MCF 10A (cell line): ENCODE data around the gene EPN3. TPM values are rescaled to one million over a fixed set of nuclear protein-coding genes. Genes with fewer than 3 reads are reported as not detected.

Experiments
- BruUV-seq: library from RNA; stranded (reverse); fragments of 400-500 nt; replicated peaks from 2 replicates; lab custom pipeline; 2021; lab: Mats Ljungman, UMichigan
- CTCF ChIA-PET: fragments of 300-600 bp; sonication (Branson Sonifier 250); formaldehyde crosslinking; extraction: SDS; loops from one replicate; lab custom pipeline; 2021; ENCODE audit warnings: antibody characterized with exemption, inconsistent platforms; lab: Yijun Ruan, JAX
- POLR2A ChIA-PET: fragments of 300-600, 350-650 bp; sonication (Branson Sonifier 250); formaldehyde crosslinking; extraction: SDS; loops from one replicate; lab custom pipeline; 2020; ENCODE audit warnings: antibody characterized with exemption, inconsistent platforms; lab: Yijun Ruan, JAX
- DNase-seq: peaks from one replicate; pipeline ENCODE4 v3.0.0-alpha.2; 2018; ENCODE audit not compliant: unreplicated experiment
- H3K27ac Mint-ChIP-seq: one replicate; pipeline ENCODE4 v1.8.0; 2022; ENCODE audit warnings: mild to moderate bottlenecking, low read depth, mixed read lengths; ENCODE audit not compliant: unreplicated experiment
- H3K27me3 Mint-ChIP-seq: one replicate; pipeline ENCODE4 v1.8.0; 2022; ENCODE audit warnings: mixed read lengths; ENCODE audit not compliant: insufficient read depth, unreplicated experiment
- H3K36me3 Mint-ChIP-seq: one replicate; pipeline ENCODE4 v1.8.0; 2022; ENCODE audit warnings: mild to moderate bottlenecking, moderate library complexity, mixed read lengths; ENCODE audit not compliant: insufficient read depth, unreplicated experiment
- H3K4me1 Mint-ChIP-seq: one replicate; pipeline ENCODE4 v1.8.0; 2022; ENCODE audit warnings: mixed read lengths; ENCODE audit not compliant: insufficient read depth, unreplicated experiment
- H3K4me3 Mint-ChIP-seq: one replicate; pipeline ENCODE4 v1.8.0; 2022; ENCODE audit warnings: mild to moderate bottlenecking, moderate library complexity, mixed read lengths; ENCODE audit not compliant: unreplicated experiment
- H3K9me3 Mint-ChIP-seq: one replicate; pipeline ENCODE4 v1.8.0; 2022; ENCODE audit warnings: mixed read lengths; ENCODE audit not compliant: unreplicated experiment
- intact Hi-C: fragments of 100-400 bp; cut with micrococcal nuclease; formaldehyde crosslinking; loops from 2 replicates; pipeline ENCODE4 v1.14.1; 2022
- total RNA-seq: library from RNA; stranded (reverse); gene quantifications from 2 replicates; pipeline ENCODE4 v1.2.3, GENCODE V29; 2022
- TF ChIP-seq, protein P1 (sequence below): fragments of 200-600 bp; IDR thresholded peaks from one replicate; pipeline ENCODE4 v1.8.0; 2022; ENCODE audit warnings: antibody characterized with exemption, mild to moderate bottlenecking; ENCODE audit not compliant: unreplicated experiment

The EPN3 gene
- total RNA-seq, 1 experiment from 2014 or later, result 4.4 TPM

DNA sequence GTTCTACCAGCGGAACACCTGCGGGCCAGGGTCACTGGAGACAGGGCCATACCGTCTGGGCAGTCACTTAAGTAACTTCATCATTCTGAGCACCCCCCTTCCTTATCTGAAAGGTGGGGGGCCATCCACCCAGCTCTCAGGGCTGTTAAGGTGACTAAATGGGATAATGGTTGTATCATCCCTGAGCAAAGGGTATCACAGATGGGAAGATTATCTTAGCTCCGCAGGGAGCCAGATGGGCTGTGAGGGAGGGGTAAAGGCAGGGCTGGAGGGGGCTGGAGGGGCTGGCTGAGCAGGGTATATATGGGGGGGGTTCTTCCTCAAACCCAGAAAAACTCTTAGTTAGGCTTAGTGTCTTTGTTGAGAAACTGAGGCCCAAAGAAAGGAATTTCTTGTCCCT is 25.1 kb downstream of the EPN3 start:
- POLR2A ChIA-PET, result no interaction called here
- Mint-ChIP-seq H3K36me3 (no peaks in the 10 kb centered on the region), H3K27me3 (peaks cover 10% of the 10 kb centered on the region), H3K27ac (no peak overlapping the region), H3K9me3 (no peaks in the 10 kb centered on the region), H3K4me3 (no peak overlapping the region), H3K4me1 (no peaks in the 10 kb centered on the region)
- DNase-seq, result no peak
- TF ChIP-seq, protein P1, sequence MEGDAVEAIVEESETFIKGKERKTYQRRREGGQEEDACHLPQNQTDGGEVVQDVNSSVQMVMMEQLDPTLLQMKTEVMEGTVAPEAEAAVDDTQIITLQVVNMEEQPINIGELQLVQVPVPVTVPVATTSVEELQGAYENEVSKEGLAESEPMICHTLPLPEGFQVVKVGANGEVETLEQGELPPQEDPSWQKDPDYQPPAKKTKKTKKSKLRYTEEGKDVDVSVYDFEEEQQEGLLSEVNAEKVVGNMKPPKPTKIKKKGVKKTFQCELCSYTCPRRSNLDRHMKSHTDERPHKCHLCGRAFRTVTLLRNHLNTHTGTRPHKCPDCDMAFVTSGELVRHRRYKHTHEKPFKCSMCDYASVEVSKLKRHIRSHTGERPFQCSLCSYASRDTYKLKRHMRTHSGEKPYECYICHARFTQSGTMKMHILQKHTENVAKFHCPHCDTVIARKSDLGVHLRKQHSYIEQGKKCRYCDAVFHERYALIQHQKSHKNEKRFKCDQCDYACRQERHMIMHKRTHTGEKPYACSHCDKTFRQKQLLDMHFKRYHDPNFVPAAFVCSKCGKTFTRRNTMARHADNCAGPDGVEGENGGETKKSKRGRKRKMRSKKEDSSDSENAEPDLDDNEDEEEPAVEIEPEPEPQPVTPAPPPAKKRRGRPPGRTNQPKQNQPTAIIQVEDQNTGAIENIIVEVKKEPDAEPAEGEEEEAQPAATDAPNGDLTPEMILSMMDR, result no peak
- BruUV-seq, result no TSS peak
- intact Hi-C loops, result no loop called here
- CTCF ChIA-PET, result interaction anchor here (0.6 to 1.0 kb wide), 2 partner anchors 70 to 139 kb away, joined by 3 to 5 read pairs; no protein-coding TSS in a partner anchor

DNA sequence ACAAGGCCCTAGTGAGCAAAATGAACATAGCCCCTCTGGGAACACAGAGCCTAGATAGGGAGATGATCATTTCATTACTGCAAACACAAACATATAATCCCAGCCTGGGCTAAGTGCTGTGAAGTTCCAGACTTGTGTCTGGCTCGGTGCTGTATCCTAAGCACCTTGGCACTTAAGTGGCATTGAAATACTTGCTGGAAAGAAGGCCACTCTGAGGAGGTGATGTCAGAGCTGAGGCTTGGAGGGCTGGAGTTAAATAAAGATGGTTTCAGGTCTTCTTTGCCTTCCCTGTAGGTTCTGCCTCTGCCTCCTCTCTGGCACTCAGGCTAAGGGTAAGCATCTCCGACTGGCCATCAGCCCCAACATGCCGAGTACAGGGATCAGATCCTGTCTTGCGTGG is 25.6 kb downstream of the EPN3 start:
- Mint-ChIP-seq H3K36me3 (no peaks in the 10 kb centered on the region), H3K27me3 (peaks cover 15% of the 10 kb centered on the region), H3K4me3 (no peak overlapping the region), H3K4me1 (no peaks in the 10 kb centered on the region), H3K9me3 (no peaks in the 10 kb centered on the region), H3K27ac (no peak overlapping the region)
- POLR2A ChIA-PET, result no interaction called here
- no peak for DNase-seq
- CTCF ChIA-PET, result interaction anchor here (0.6 to 1.0 kb wide), 2 partner anchors 69 to 138 kb away, joined by 3 to 5 read pairs; no protein-coding TSS in a partner anchor
- intact Hi-C loops, result no loop called here
- no TSS peak for BruUV-seq
- TF ChIP-seq, protein P1, result no peak

DNA sequence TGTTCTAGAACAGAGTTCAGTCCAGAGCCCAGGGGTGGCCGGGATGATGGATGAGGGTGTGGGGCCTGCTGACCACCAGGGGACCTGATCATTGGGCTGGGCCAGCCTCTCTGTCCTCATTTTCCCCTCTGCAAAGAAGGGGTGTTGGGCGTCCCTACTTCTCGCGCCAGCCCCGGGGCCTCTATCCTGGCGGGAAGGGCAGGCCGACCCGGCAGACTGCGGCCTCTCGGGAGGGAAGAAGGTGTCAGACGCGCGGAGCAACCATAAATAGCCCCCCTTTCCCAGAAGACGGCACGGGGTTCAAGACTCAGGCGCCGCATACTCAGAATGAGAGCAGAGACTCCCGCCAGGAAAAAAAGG is 26.0 kb downstream of the EPN3 start:
- POLR2A ChIA-PET, result no interaction called here
- intact Hi-C loops, result no loop called here
- CTCF ChIA-PET, result no interaction called here
- DNase-seq, result no peak
- no peaks in the 10 kb centered on the region for H3K9me3 Mint-ChIP-seq
- H3K27ac Mint-ChIP-seq, result no peak overlapping the region
- no TSS peak for BruUV-seq
- TF ChIP-seq, protein P1, result no peak
- peaks cover 19% of the 10 kb centered on the region for H3K27me3 Mint-ChIP-seq
- no peaks in the 10 kb centered on the region for H3K36me3 Mint-ChIP-seq
- no peaks in the 10 kb centered on the region for H3K4me1 Mint-ChIP-seq
- H3K4me3 Mint-ChIP-seq, result no peak overlapping the region

DNA sequence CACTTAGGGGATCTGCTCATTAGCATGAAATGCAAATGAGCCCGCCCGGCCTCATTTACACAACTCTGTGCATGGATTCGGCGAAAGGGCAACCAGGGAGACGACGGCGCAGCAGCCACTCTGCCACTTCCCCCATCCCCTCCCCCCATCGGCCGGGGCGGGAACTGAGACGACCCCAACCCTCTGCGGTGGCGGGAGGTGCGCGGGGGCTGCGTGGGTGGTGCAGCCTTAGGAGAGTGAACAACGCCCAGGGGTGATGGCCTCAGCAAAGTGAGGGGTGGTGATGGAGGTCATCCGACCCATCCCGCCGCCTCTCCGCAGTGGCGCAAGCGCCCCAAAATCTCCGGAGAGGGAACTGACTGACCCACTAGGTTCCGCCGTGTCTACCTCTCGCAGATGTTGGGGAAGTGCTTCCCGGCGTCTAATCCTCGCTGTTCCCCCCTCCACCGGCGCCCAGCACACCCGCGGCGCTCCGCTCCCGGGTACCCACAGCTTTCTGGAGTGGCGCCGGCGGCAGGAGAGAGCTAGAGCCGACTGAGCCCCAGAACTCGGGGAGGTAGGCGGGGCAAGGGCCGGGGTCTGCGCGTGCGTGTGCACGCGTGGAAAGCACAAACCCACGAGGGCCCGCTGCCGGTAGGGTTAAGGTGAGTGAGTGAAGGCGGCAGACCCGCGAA is 26.5 kb downstream of the EPN3 start:
- no peak overlapping the region for H3K27ac Mint-ChIP-seq
- H3K36me3 Mint-ChIP-seq, result no peaks in the 10 kb centered on the region
- peaks cover 25% of the 10 kb centered on the region for H3K27me3 Mint-ChIP-seq
- intact Hi-C loops, result no loop called here
- H3K9me3 Mint-ChIP-seq, result no peaks in the 10 kb centered on the region
- ChIA-PET POLR2A (no interaction called here), CTCF (interaction anchor here (0.7 to 1.4 kb wide), 4 partner anchors 8 to 102 kb away, joined by 3 to 4 read pairs (median 4); partner anchors contain the start of gene SPATA20)
- H3K4me1 Mint-ChIP-seq, result no peaks in the 10 kb centered on the region
- TF ChIP-seq, protein P1, result no peak
- DNase-seq, result no peak
- BruUV-seq, result no TSS peak
- H3K4me3 Mint-ChIP-seq, result no peak overlapping the region
